ENCODE measurements around the gene STON1. TPM values are rescaled to one million over a fixed set of nuclear protein-coding genes. Genes with fewer than 3 reads are reported as not detected.
"Not testable (repeated sequence)": the region's sequence is repeated elsewhere in the genome, so short reads cannot be mapped to it uniquely, and the experiment has no call there.

Gene STON1
- total RNA-seq, 1 donor from 2014 or later = 51.7 TPM

- Histone ChIP-seq H3K27ac (no peak overlapping the region), H3F3A (ENCODE audit: low read depth) (no peaks in the 10 kb centered on the region), H3K4me3 (no peak overlapping the region), H3K9ac (no peak overlapping the region), H3K36me3 (no peaks in the 10 kb centered on the region), H3K9me3 (ENCODE audit: low read depth) (no peaks in the 10 kb centered on the region), H3K4me1 (no peaks in the 10 kb centered on the region), H2AFZ (replicated peaks) (no peak overlapping the region), H4K20me1 (ENCODE audit: low read depth) (no peaks in the 10 kb centered on the region), H3K4me2 (no peak overlapping the region), H3K79me2 (ENCODE audit: low read depth) (no peaks in the 10 kb centered on the region), H3K27me3 (no peaks in the 10 kb centered on the region)
- TF ChIP-seq EZH2 (IDR thresholded peaks at IDR 0.05) = no peak
- no peak for TF ChIP-seq EZH2phosphoT487 (IDR thresholded peaks at IDR 0.05)
- TF ChIP-seq CTCF (IDR thresholded peaks at IDR 0.05) = no peak
- no peak overlapping the region for H3K4me3 Mint-ChIP-seq
- no peaks in the 10 kb centered on the region for H3K36me3 Mint-ChIP-seq
- no peak for DNase-seq (ENCODE audit: low spot score)
- H3K9me3 Mint-ChIP-seq = peaks cover 2% of the 10 kb centered on the region
- no peaks in the 10 kb centered on the region for H3K27me3 Mint-ChIP-seq (ENCODE audit: insufficient read depth, low read depth)
- H3K27ac Mint-ChIP-seq = no peak overlapping the region
- no peaks in the 10 kb centered on the region for H3K4me1 Mint-ChIP-seq
Measured at GRCh38 chr2:48620604-48621003, 90.7 kb downstream of the STON1 start.

- H4K20me1 ChIP-seq (ENCODE audit: low read depth); H3K4me2 ChIP-seq; H3K4me3 ChIP-seq; H2AFZ ChIP-seq (replicated peaks); H3K9me3 Mint-ChIP-seq; H3K36me3 ChIP-seq; H3K36me3 Mint-ChIP-seq; H3K9me3 ChIP-seq (ENCODE audit: low read depth); H3K79me2 ChIP-seq (ENCODE audit: low read depth); H3K4me3 Mint-ChIP-seq; H3K9ac ChIP-seq; H3K27ac ChIP-seq; H3K27ac Mint-ChIP-seq; H3F3A ChIP-seq (ENCODE audit: low read depth); DNase-seq (ENCODE audit: low spot score); H3K4me1 ChIP-seq; H3K27me3 Mint-ChIP-seq (ENCODE audit: insufficient read depth, low read depth); H3K27me3 ChIP-seq; H3K4me1 Mint-ChIP-seq: not testable (repeated sequence)
Measured at GRCh38 chr2:48622691-48623090, 92.7 kb downstream of the STON1 start.

- Histone ChIP-seq H3F3A (ENCODE audit: low read depth) (no peaks in the 10 kb centered on the region), H3K79me2 (ENCODE audit: low read depth) (no peaks in the 10 kb centered on the region), H3K4me2 (no peak overlapping the region), H3K36me3 (no peaks in the 10 kb centered on the region), H3K9ac (no peak overlapping the region), H3K9me3 (ENCODE audit: low read depth) (no peaks in the 10 kb centered on the region), H3K27me3 (no peaks in the 10 kb centered on the region), H2AFZ (replicated peaks) (no peak overlapping the region), H3K27ac (no peak overlapping the region), H3K4me1 (no peaks in the 10 kb centered on the region), H3K4me3 (no peak overlapping the region), H4K20me1 (ENCODE audit: low read depth) (no peaks in the 10 kb centered on the region)
- Mint-ChIP-seq H3K27ac (no peak overlapping the region), H3K4me1 (no peaks in the 10 kb centered on the region), H3K27me3 (ENCODE audit: insufficient read depth, low read depth) (no peaks in the 10 kb centered on the region), H3K36me3 (no peaks in the 10 kb centered on the region), H3K9me3 (peaks cover 9% of the 10 kb centered on the region), H3K4me3 (no peak overlapping the region)
- no peak for DNase-seq (ENCODE audit: low spot score)
- TF ChIP-seq EZH2phosphoT487 (IDR thresholded peaks at IDR 0.05) (no peak), CTCF (IDR thresholded peaks at IDR 0.05) (no peak), EZH2 (IDR thresholded peaks at IDR 0.05) (no peak)
Measured at GRCh38 chr2:48624696-48625095, 94.7 kb downstream of the STON1 start.

- no peaks in the 10 kb centered on the region for H4K20me1 ChIP-seq (ENCODE audit: low read depth)
- no peaks in the 10 kb centered on the region for H3K9me3 ChIP-seq (ENCODE audit: low read depth)
- Mint-ChIP-seq H3K4me3 (no peak overlapping the region), H3K36me3 (no peaks in the 10 kb centered on the region), H3K9me3 (peaks cover 9% of the 10 kb centered on the region), H3K27ac (no peak overlapping the region), H3K4me1 (no peaks in the 10 kb centered on the region), H3K27me3 (ENCODE audit: insufficient read depth, low read depth) (no peaks in the 10 kb centered on the region)
- no peak for TF ChIP-seq CTCF (IDR thresholded peaks at IDR 0.05)
- H3K4me3 ChIP-seq = no peak overlapping the region
- no peaks in the 10 kb centered on the region for H3K36me3 ChIP-seq
- H3F3A ChIP-seq (ENCODE audit: low read depth) = no peaks in the 10 kb centered on the region
- H3K79me2 ChIP-seq (ENCODE audit: low read depth) = no peaks in the 10 kb centered on the region
- H3K9ac ChIP-seq = no peak overlapping the region
- no peaks in the 10 kb centered on the region for H3K27me3 ChIP-seq
- no peak overlapping the region for H2AFZ ChIP-seq (replicated peaks)
- no peak overlapping the region for H3K27ac ChIP-seq
- H3K4me2 ChIP-seq = no peak overlapping the region
- H3K4me1 ChIP-seq = no peaks in the 10 kb centered on the region
- DNase-seq (ENCODE audit: low spot score) = no peak
Measured at GRCh38 chr2:48626047-48626446, 96.1 kb downstream of the STON1 start.
